PC-9 (cell line): Measurements from ENCODE around the gene AGBL3.

ENCODE experiments used
- EZH2 ChIP-seq: fragments of 200-600 bp; sonication (generic); IDR thresholded peaks from 2 replicates; pipeline ENCODE4 v1.8.0; 2017; ENCODE audit warnings: antibody characterized with exemption, low read depth
- TF ChIP-seq, protein P1 (sequence below): fragments of 200-600 bp; sonication (generic); conservative IDR thresholded peaks from 2 replicates; pipeline ENCODE4 v1.6.1; 2017; ENCODE audit warnings: mixed run types, antibody characterized with exemption, mild to moderate bottlenecking, moderate library complexity

DNA sequence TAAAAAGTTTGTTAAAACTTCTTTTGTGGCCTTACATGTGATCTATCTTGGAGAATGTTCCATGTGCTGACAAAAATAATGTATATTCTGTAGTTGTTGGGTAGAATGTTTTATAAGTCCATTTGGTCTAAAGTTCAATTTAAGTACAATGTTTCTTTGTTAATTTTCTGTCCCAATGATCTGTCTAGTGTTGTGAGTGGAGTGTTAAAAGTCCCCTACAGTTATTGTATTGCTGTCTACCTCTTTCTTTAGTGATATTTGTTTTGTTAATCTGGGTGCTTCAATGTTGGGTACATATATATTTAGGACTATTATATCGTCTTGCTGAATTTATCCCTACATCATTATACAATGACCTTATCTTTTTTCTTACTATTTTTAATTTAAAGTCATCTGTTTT is 168.4 kb downstream of the AGBL3 start:
- TF ChIP-seq, protein P1, sequence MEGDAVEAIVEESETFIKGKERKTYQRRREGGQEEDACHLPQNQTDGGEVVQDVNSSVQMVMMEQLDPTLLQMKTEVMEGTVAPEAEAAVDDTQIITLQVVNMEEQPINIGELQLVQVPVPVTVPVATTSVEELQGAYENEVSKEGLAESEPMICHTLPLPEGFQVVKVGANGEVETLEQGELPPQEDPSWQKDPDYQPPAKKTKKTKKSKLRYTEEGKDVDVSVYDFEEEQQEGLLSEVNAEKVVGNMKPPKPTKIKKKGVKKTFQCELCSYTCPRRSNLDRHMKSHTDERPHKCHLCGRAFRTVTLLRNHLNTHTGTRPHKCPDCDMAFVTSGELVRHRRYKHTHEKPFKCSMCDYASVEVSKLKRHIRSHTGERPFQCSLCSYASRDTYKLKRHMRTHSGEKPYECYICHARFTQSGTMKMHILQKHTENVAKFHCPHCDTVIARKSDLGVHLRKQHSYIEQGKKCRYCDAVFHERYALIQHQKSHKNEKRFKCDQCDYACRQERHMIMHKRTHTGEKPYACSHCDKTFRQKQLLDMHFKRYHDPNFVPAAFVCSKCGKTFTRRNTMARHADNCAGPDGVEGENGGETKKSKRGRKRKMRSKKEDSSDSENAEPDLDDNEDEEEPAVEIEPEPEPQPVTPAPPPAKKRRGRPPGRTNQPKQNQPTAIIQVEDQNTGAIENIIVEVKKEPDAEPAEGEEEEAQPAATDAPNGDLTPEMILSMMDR, result no peak
- TF ChIP-seq EZH2, result no peak
